K562 treated with DMSO at 1 percent for 4 hours (cell line): ENCODE results near the gene BAHCC1. TPM values are rescaled to one million over a fixed set of nuclear protein-coding genes. Genes with fewer than 3 reads are reported as not detected.

Source experiments
- total RNA-seq: library from RNA; unstranded; fragments of 300-600 nt; gene quantifications from 2 replicates; pipeline ENCODE4 v1.2.3, GENCODE V29; 2022; ENCODE audit not compliant: insufficient read depth

Gene BAHCC1
- total RNA-seq: 8.7 and 10.6 TPM in 2 replicates

DNA sequence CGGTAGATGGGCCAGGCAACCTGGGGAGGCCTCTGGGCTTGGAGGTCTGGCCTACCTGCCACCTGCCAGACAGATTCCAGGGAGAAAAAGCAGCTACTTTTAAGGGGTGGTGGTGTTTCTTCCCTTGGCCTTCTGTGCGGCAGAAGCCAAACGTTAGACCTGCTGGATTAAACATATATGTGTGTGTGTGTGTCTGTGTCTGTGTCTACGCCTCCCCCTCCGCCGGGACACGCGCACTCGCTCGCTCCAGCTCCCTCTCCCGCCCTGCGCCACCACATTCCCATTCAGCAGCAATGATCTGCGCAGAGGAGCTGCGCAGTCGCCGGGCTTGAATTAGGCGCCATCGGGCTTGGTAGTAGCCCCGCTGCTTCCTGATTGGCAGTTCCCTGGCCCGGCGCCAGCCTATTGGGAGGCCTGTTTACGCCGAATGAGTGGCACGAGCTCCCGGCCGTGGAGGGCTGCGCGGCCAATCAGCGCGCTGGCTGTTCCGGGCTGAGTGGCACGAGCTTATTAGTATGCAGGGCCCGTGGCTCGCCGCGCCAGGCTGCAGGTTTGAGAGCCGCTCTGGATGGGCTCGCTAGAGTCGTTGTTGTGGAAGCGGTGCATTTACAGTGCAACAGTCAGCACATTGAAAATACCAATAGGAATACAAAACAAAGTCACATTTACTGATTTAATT lies at the start of gene BAHCC1:
BAHCC1 (plus strand) TSS at position 537 of the 679 bp plus-strand sequence. CDS start 4,283 bp downstream, outside the sequence.

GRCh38 chr17:81512562-81513371 lies 117.5 kb downstream of the BAHCC1 start, which contains the start of gene ACTG1:
Gene ACTG1 (minus strand): TSS chr17:81512799. CDS start chr17:81512354, 445 bp downstream.

Other genes starting within 250 kb of the BAHCC1 start
- gene PVALEF, start 229.9 kb upstream of the BAHCC1 start, total RNA-seq: not detected in 2 replicates
- gene AATK, start 229.2 kb upstream of the BAHCC1 start, total RNA-seq: not detected in 2 replicates
- gene CEP131, start 172.5 kb upstream of the BAHCC1 start, total RNA-seq: 23.3 and 27.7 TPM in 2 replicates
- 20.7 and 26.9 TPM in 2 replicates for gene TEPSIN, start 156.4 kb upstream of the BAHCC1 start, total RNA-seq
- 56.2 and 75.8 TPM in 2 replicates for gene NDUFAF8, start 156.1 kb upstream of the BAHCC1 start, total RNA-seq
- 70.6 and 79.3 TPM in 2 replicates for gene SLC38A10, start 100.2 kb upstream of the BAHCC1 start, total RNA-seq
- gene ACTG1, start 117.3 kb downstream of the BAHCC1 start, total RNA-seq: 1,873 and 2,081 TPM in 2 replicates
- not detected in 2 replicates for gene FSCN2, start 132.9 kb downstream of the BAHCC1 start, total RNA-seq
- gene FAAP100, start 156.9 kb downstream of the BAHCC1 start, total RNA-seq: 13.8 and 14.7 TPM in 2 replicates
- 96.3 and 121 TPM in 2 replicates for gene NPLOC4, start 241.7 kb downstream of the BAHCC1 start, total RNA-seq
- 0.47 and 0.97 TPM in 2 replicates for gene TSPAN10, start 241.7 kb downstream of the BAHCC1 start, total RNA-seq